ENCODE data around the gene BTG2.

The BTG2 gene

DNA sequence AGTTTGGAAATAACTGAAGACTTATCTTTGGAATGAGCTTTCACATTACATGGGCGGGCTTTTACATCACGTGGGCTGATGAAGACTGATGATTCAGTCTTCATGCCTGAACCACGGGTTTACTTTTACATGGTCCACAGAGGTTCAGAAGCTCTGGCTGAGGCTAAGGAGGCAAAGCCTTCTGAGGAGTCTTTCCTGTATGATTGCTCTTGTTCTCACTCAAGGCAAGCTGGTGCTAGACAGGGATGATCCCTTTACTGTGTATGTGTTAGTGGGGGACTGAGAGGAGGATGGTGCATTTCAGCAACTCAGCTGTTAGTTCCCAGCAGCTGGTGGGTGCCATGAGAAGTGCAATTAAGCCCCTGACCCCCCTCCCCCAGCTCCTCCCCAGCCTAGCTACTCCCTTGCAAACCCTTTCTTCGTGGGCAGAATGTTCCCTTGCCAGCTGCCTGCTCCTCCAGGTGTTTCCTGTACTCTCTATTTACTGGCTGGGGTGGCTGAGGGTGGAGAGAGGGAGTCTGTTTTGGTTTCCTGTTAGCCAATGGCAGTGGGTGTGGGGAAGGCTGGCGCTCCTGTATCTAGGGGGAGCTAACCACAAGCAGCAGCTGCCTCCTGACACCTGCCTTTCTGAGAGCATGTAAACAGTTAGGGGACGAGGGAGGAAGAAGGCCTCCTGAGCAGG lies 15.4 kb downstream of the BTG2 start:
- peak; percentile 39 for DNase-seq

GRCh38 chr1:203321273-203322052 lies 16.1 kb downstream of the BTG2 start:
- no peak for DNase-seq

DNA sequence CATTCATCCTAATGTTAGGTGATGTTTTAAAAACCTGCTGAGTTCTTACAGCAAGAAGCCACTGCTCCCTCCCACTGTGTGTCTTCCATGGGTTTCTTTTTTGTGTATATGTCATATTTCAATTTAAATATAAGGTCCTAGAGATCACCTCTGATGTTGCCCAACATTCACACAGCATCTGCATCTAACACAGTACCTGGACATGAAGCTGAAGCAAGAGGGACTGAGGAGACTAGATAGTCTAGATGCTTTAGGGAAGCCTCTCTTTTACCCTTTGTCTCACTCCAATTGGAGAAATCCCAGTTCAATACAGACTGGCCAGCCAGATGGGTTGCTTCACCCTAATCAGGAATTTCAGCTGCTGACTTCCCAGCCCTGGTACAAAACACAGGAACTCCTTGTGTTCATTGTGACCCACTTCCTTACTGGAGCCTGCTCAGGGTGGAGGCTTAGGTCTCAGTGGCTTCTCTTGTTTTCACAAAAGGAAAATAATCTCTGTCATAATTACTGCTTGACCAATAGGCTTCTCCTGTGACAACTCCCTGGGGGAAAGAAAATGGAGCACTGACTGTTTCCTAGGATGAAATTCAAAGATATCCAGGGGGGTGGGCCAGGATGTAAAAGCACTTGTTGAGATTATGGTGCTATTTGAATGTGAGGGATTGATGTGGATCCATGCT lies 17.3 kb downstream of the BTG2 start:
- no peak for DNase-seq

DNA sequence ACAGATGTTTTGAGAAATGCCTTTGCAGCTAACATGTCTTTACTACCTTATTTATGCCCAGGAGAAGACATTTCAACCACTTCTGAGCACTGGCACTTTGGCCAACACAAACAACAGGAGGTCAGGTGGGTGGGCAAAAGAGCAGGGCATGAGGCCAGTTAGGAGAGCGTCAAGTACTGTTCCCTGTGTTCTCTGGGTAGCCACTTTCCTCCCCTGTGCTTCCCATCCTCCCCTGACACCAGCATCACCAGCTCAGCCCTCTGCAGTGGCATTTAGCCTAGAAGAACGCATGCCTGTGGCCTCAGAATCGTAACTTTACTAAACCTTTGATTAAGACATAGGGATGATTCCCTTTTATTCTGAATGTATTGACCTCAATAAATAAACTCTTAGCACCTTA lies 18.3 kb downstream of the BTG2 start:
- DNase-seq, result no peak

DNA sequence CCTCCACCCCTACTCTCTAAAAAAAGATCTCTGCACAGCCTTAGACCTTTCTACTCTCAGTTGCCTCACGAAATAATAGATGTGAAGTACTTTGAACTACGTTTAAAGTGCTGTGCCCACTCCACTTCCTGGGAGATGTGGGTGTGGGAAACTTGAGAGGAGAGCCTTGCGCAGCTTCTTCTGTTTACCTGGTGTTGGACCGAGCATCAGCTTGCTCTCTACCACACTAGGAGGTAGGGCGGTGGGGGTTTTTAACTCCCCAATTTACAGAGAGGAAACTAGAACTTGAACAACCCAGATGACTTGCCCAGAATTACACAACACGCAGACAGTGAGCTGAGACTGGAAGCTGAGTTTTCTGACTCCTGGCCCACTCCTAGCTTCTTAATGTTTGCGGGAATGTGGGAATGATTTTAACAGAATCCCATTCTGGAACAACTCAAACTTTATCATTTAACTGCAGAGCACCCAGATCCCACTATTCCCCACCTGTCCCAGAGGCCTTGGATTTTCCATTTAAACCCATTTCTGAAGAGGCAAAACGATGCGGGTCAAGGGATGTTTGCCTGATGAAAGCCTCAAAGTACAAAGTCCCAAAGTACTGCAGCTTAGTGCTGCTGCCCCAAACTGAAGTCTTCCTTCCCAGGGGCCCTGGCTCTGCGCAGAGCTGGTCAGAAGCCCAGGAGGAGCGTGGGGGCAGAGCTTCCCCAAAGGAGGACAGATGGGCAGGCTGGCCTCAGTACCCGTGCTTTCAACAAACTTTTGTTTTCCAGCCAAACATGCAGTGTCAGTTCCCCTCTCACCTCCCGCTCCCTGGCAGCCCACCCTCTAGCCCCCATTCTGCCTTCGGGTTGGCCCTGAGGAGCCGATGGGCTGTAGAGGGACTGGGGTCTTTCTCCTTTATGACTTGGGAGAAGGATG lies 19.0 kb downstream of the BTG2 start:
- peak; percentile 40 for DNase-seq

- peak; percentile 60 for DNase-seq
These were observed 19.7 kb downstream of the BTG2 start for GRCh38 chr1:203325026-203325417.

GRCh38 chr1:203325418-203326091 lies 20.2 kb downstream of the BTG2 start:
- DNase-seq, result no peak

- peak; percentile 92 for DNase-seq
These were observed 21.7 kb downstream of the BTG2 start for GRCh38 chr1:203326830-203327683.

GRCh38 chr1:203327684-203328457 lies 22.6 kb downstream of the BTG2 start:
- peak; percentile 55 for DNase-seq

DNA sequence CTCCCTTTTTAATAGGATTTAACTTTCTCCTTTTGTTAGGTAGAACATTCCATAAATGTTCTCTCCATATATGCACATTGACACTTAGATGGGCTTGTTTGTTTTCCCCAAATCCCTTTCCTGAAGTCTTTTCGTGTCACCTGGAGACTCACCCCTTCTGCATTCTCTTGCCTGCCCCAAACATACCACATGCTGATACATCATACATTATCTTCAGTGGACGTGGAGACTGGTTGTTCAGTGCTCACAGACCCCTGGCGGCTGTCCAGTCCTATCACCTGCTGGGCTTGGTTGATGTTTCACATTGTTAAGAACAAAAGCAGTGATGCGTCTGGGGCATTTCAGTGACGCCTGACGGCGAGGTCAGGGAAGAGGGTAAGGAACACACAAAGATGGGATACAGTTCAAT lies 23.4 kb downstream of the BTG2 start:
- DNase-seq, result no peak

GRCh38 chr1:203331224-203331623 lies 25.9 kb downstream of the BTG2 start:
- no peak for DNase-seq

DNA sequence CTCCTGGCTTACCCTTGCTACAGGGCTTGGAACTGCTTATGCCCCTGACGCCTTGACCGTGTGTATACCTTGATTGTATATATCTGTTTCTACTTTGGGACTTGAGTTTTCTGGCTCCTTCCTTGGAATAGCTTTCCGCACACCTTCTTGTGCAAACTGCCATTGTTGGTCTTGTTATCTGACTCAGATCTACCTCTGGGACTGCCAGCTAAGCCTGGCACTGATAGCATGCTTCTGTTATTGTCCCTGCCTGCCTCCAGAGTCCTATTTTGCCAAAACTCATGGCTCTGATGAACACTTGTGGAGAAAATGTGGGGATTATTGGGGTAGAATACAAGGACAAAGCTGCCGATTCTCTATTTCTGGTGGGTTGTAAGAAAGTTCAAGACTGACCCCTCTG lies 30.2 kb downstream of the BTG2 start:
- DNase-seq, result no peak

DNA sequence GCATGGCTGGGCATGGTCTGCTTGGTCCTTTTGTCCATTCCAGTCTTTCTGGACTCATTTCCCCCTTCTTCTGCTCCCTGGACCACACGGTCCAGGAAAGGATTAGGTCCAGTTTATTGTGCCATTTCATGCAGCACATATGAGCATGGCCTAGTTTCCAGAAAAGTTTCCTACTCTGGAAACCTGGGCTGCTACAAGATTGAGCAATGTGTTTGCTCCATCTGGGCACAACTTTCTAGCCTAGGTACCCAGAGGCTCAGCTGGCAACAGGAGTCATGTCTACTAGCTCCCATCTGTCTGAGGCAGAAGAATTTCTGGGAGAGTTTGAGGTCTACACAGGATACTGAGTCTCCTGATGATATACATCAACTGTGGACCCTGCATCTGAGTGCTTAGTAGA lies 30.8 kb downstream of the BTG2 start:
- DNase-seq, result no peak

- DNase-seq, result peak; percentile 54
These were observed 33.2 kb downstream of the BTG2 start for GRCh38 chr1:203338335-203339036.

DNA sequence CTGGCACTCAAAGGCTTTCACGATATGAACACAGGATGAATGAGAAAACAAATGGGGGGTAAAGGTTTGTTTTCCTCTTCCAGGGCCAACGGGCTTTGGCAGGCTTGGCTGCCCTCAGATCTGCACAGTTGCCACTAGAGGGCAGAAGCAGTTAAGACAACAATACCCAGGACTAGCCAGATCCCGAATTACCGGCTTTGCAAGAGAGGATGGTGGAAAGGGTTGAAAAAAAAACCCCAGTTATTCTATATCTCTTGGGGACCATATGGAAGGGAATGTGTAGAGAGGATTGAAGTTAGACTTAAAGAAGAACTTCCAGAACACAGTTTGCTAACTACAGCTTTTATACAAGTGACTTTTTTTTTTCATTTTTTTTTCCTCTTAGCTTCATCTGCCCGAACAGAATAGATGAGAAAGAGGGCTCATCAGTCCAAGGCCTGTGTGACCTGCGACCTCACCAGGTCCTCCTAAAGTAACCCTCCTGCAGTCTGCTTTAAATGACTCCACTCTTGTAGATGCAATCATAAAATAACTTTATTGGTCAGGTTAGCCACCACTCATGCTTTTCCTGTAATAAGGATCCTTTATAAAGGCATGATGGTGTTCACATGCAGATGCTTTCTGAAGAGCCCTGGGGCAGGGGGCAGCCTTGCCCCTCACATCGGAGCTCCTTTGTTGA lies 34.9 kb downstream of the BTG2 start:
- peak; percentile 61 for DNase-seq

DNA sequence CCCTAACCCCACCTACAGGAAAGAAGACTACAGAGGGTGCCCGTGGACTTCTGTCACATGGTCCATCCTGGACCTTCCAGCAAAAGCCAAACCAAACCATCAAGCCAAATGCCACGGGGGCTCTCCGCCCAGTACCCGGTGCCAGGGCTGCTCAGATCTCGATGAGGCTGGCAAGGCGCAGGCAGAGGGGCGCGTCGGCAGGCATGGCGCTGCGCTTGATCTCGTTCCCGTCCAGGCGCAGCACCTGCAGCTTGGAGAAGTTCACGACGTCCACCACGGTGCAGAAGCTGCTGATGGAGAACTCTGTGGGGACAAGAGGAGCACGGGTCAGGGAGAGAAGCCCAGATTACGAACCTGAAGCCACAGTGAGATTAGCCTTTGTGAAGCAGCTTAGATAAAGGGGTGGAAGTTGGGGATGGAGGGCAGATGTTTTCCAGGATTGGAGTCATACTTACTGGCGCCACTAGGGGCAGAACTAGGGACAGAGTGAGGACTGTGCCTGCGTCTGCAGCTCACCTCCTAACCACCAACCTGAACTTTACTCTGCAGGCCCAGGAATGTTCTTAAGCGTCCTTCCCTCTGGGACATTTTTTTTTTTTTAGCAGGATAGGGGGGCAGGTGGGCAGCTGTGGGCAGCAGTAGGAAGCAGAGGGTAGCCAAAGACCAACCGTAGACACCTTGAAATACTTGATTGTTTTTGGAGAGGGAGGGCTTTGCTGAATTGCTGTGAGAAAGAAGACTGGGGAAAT lies 37.0 kb downstream of the BTG2 start:
- DNase-seq, result peak; percentile 45

- DNase-seq, result no peak
These were observed 38.8 kb downstream of the BTG2 start for GRCh38 chr1:203343956-203344754.
